Panc1 (cell line): ENCODE results near the gene GNPAT. TPM values are rescaled to one million over a fixed set of nuclear protein-coding genes. Genes with fewer than 3 reads are reported as not detected.

Experiments used
- ATAC-seq: fragments of 200-7000 bp; cut with Tn5 transposase; 2 replicates; pipeline ENCODE4 v1.9.1; 2020; ENCODE audit warnings: mild to moderate bottlenecking, moderate library complexity
- BruUV-seq: library from RNA; stranded (reverse); fragments of 400-500 nt; replicated peaks from 2 replicates; lab custom pipeline; 2021; lab: Mats Ljungman, UMichigan
- CTCF ChIA-PET: fragments of 300-600 bp; sonication (Branson Sonifier 250); formaldehyde crosslinking; loops from one replicate; lab custom pipeline; 2022; ENCODE audit warnings: antibody characterized with exemption; lab: Charles Lee
- POLR2A ChIA-PET: fragments of 300-600 bp; sonication (Branson Sonifier 250); formaldehyde crosslinking; loops from one replicate; lab custom pipeline; 2022; ENCODE audit warnings: antibody characterized with exemption; lab: Charles Lee
- DNase-seq: peaks from one replicate; pipeline ENCODE4 v3.0.0-alpha.2; 2010; ENCODE audit warnings: low read depth, low spot score
- H3K27ac ChIP-seq: 2 replicates; pipeline ENCODE4 v1.5.1; 2011; ENCODE audit warnings: mild to moderate bottlenecking, low read length, inconsistent platforms
- H3K27me3 ChIP-seq: fragments of 200-500 bp; sonication (Bioruptor generic); 2 replicates; pipeline ENCODE4 v1.6.0; 2014; ENCODE audit warnings: low read length, inconsistent platforms; ENCODE audit not compliant: control insufficient read depth, insufficient read depth
- H3K36me3 ChIP-seq: fragments of 200-500 bp; sonication (Bioruptor generic); 2 replicates; pipeline ENCODE4 v1.5.1; 2014; ENCODE audit warnings: inconsistent platforms, mild to moderate bottlenecking, low read length, moderate library complexity; ENCODE audit not compliant: control insufficient read depth, insufficient read depth
- H3K4me1 ChIP-seq: 2 replicates; pipeline ENCODE4 v1.5.1; 2011; ENCODE audit warnings: inconsistent platforms, mild to moderate bottlenecking, low read length, moderate library complexity; ENCODE audit not compliant: control insufficient read depth, insufficient read depth
- H3K4me3 ChIP-seq, 2 experiments: 2 replicates each; pipeline ENCODE4 v1.5.1; 2011 to 2012; ENCODE audit warnings: low read depth in 2 of 2, low read length in 2 of 2, mild to moderate bottlenecking in 2 of 2, inconsistent platforms in 1 of 2, moderate library complexity in 1 of 2
- H3K9me3 ChIP-seq: fragments of 200-500 bp; sonication (Bioruptor generic); 2 replicates; pipeline ENCODE4 v1.5.1; 2014; ENCODE audit warnings: low read depth, mild to moderate bottlenecking, inconsistent platforms, low read length, moderate library complexity; ENCODE audit not compliant: control insufficient read depth, insufficient read depth
- POLR2AphosphoS5 ChIP-seq: IDR thresholded peaks from 2 replicates; pipeline ENCODE4 v1.6.1; 2012; ENCODE audit warnings: mild to moderate bottlenecking, low read depth, low read length, moderate library complexity
- SIN3A ChIP-seq: IDR thresholded peaks from 2 replicates; pipeline ENCODE4 v1.6.1; 2012; ENCODE audit warnings: low read depth, mild to moderate bottlenecking, low read length, moderate library complexity, borderline replicate concordance; ENCODE audit not compliant: insufficient read depth
- TCF7L2 ChIP-seq: IDR thresholded peaks from 2 replicates; pipeline ENCODE4 v1.6.1; 2011; ENCODE audit warnings: mild to moderate bottlenecking, low read depth, low read length, inconsistent platforms
- in situ Hi-C: cut with HindIII; loops from 2 replicates; pipeline ENCODE4 v1.10.0; 2016; ENCODE audit warnings: low sequenced_read_pairs, low pct_unique_long_range_greater_than_20kb
- intact Hi-C: fragments of 100-400 bp; cut with micrococcal nuclease; formaldehyde crosslinking; loops from one replicate; pipeline ENCODE4 v1.10.0; 2022; ENCODE audit not compliant: unreplicated experiment
- total RNA-seq: library from RNA; stranded (reverse); gene quantifications from one replicate; pipeline ENCODE4 v1.2.1, GENCODE V29; 2021; ENCODE audit not compliant: unreplicated experiment
- TF ChIP-seq, protein P1 (sequence below): fragments of 450-650 bp; IDR thresholded peaks from 2 replicates; pipeline ENCODE4 v1.5.1; 2017; ENCODE audit warnings: mild to moderate bottlenecking
- TF ChIP-seq, protein P2 (sequence below), 2 experiments: IDR thresholded peaks; 2 replicates each; pipeline ENCODE4 v1.6.1; 2011 to 2012; ENCODE audit warnings: low read depth in 2 of 2, control low read depth in 1 of 2, low read length in 1 of 2, mild to moderate bottlenecking in 1 of 2, moderate library complexity in 1 of 2; ENCODE audit not compliant: insufficient read depth in 1 of 2

The GNPAT gene
- total RNA-seq, 1 experiment from 2014 or later: 42.5 TPM

DNA sequence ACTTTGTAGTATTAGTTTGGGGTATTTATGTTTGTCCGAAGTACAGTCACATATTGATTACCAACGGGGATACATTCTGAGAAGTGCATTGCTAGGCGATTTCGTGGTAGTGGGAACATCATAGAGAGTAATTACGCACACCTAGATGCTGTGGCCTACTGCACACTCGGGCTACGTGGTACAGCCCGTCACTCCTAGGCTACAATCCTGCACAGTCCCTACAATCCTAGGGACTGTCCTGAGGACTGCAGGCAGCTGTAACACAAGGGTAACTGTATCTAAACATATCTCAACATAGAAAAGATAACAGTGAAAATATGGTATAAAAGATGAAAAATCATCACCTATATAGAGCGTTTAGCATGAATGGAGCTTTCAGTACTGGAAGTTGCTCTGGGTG, 78.1 kb downstream of the GNPAT start:
- BruUV-seq: no TSS peak
- POLR2A ChIA-PET: no interaction called here

DNA sequence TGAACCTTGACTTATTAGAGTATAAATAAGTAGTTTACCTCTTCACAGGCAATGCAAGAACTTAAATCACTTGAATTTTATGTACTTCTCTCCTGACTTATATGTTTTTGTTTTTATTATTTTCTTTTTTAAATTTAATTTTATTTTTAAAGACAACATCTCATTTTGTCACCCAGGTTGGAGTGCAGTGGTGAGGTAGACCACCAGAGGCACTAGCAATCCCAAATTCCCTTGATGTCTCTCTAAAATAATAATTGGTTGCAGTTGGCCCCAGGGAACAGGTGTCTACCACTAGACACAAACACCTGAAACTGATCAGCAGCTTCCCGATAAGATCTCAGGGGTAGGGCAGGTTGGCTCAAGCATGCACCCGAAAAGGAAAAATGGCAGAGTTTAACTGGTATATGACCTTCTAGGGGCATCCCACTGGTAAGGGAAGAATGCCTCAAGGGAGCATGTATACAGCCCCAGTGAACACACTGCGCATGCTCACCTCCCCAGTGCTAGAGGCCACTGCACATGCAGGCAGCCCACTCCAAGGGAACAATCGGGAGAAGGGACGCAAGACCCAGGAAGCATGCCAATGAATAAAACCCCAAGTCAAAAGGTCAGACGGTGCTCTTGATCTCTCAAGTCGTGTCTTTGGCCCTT, 82.0 kb downstream of the GNPAT start:
- no peaks in the 10 kb centered on the region for H3K4me1 ChIP-seq
- no peaks in the 10 kb centered on the region for H3K36me3 ChIP-seq
- H3K27me3 ChIP-seq: no peaks in the 10 kb centered on the region
- BruUV-seq: no TSS peak
- no peak overlapping the region for H3K27ac ChIP-seq
- H3K9me3 ChIP-seq: no peaks in the 10 kb centered on the region
- POLR2A ChIA-PET: no interaction called here
- in situ Hi-C loops: no loop called here
- ATAC-seq (no peak), DNase-seq (no peak)
- H3K4me3 ChIP-seq: no peak overlapping the region
- CTCF ChIA-PET: no interaction called here
- TF ChIP-seq, protein P1, sequence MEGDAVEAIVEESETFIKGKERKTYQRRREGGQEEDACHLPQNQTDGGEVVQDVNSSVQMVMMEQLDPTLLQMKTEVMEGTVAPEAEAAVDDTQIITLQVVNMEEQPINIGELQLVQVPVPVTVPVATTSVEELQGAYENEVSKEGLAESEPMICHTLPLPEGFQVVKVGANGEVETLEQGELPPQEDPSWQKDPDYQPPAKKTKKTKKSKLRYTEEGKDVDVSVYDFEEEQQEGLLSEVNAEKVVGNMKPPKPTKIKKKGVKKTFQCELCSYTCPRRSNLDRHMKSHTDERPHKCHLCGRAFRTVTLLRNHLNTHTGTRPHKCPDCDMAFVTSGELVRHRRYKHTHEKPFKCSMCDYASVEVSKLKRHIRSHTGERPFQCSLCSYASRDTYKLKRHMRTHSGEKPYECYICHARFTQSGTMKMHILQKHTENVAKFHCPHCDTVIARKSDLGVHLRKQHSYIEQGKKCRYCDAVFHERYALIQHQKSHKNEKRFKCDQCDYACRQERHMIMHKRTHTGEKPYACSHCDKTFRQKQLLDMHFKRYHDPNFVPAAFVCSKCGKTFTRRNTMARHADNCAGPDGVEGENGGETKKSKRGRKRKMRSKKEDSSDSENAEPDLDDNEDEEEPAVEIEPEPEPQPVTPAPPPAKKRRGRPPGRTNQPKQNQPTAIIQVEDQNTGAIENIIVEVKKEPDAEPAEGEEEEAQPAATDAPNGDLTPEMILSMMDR: no peak
- no peak for TF ChIP-seq POLR2AphosphoS5
- intact Hi-C loops: no loop called here

More for the DNA sequence above, 78.1 kb downstream of the GNPAT start:
- Histone ChIP-seq H3K27ac (no peak overlapping the region), H3K4me1 (no peaks in the 10 kb centered on the region), H3K4me3 (no peak overlapping the region), H3K27me3 (no peaks in the 10 kb centered on the region), H3K36me3 (no peaks in the 10 kb centered on the region), H3K9me3 (no peaks in the 10 kb centered on the region)
- ATAC-seq: no peak
- CTCF ChIA-PET: no interaction called here
- in situ Hi-C loops: no loop called here
- DNase-seq: no peak
- intact Hi-C loops: no loop called here
- TF ChIP-seq, protein P2, sequence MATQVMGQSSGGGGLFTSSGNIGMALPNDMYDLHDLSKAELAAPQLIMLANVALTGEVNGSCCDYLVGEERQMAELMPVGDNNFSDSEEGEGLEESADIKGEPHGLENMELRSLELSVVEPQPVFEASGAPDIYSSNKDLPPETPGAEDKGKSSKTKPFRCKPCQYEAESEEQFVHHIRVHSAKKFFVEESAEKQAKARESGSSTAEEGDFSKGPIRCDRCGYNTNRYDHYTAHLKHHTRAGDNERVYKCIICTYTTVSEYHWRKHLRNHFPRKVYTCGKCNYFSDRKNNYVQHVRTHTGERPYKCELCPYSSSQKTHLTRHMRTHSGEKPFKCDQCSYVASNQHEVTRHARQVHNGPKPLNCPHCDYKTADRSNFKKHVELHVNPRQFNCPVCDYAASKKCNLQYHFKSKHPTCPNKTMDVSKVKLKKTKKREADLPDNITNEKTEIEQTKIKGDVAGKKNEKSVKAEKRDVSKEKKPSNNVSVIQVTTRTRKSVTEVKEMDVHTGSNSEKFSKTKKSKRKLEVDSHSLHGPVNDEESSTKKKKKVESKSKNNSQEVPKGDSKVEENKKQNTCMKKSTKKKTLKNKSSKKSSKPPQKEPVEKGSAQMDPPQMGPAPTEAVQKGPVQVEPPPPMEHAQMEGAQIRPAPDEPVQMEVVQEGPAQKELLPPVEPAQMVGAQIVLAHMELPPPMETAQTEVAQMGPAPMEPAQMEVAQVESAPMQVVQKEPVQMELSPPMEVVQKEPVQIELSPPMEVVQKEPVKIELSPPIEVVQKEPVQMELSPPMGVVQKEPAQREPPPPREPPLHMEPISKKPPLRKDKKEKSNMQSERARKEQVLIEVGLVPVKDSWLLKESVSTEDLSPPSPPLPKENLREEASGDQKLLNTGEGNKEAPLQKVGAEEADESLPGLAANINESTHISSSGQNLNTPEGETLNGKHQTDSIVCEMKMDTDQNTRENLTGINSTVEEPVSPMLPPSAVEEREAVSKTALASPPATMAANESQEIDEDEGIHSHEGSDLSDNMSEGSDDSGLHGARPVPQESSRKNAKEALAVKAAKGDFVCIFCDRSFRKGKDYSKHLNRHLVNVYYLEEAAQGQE (IDR thresholded peaks at IDR 0.05; ENCODE audit: insufficient read depth in 1 of 2, low read depth in 2 of 2, low read length in 1 of 2): no peak
- no peak for TF ChIP-seq POLR2AphosphoS5
- TF ChIP-seq SIN3A: no peak
- no peak for TF ChIP-seq TCF7L2
- TF ChIP-seq, protein P1: no peak
